Endodermal cell (in vitro differentiated cells): ENCODE results near the gene SLC2A4. TPM values are rescaled to one million over a fixed set of nuclear protein-coding genes. Genes with fewer than 3 reads are reported as not detected.
"Not testable (repeated sequence)": the region's sequence is repeated elsewhere in the genome, so short reads cannot be mapped to it uniquely, and the experiment has no call there.

ENCODE experiments used
- DNase-seq: peaks from one replicate; pipeline ENCODE4 v3.0.0-alpha.2; 2017
- H3K27ac ChIP-seq: 2 replicates; pipeline ENCODE4 v1.5.1; 2013; ENCODE audit warnings: mild to moderate bottlenecking, low read depth, low read length, moderate library complexity
- H3K27me3 ChIP-seq: 2 replicates; pipeline ENCODE4 v1.6.1; 2013; ENCODE audit warnings: mild to moderate bottlenecking, low read length, moderate library complexity; ENCODE audit not compliant: insufficient read depth, control insufficient read depth, poor library complexity, severe bottlenecking
- H3K36me3 ChIP-seq: 2 replicates; pipeline ENCODE4 v1.7.0; 2013; ENCODE audit warnings: mild to moderate bottlenecking, low read length, moderate library complexity; ENCODE audit not compliant: control insufficient read depth, insufficient read depth
- H3K4me1 ChIP-seq: one replicate; pipeline ENCODE4 v1.7.0; 2013; ENCODE audit warnings: low read length; ENCODE audit not compliant: control insufficient read depth, insufficient read depth
- H3K4me3 ChIP-seq: 2 replicates; pipeline ENCODE4 v1.5.1; 2013; ENCODE audit warnings: mild to moderate bottlenecking, low read length, moderate library complexity
- H3K9ac ChIP-seq: 2 replicates; pipeline ENCODE4 v1.6.1; 2013; ENCODE audit warnings: mild to moderate bottlenecking, low read length, moderate library complexity; ENCODE audit not compliant: poor library complexity, severe bottlenecking; ENCODE audit errors: extremely low read depth
- H3K9me3 ChIP-seq: 2 replicates; pipeline ENCODE4 v1.6.1; 2013; ENCODE audit warnings: mild to moderate bottlenecking, low read length, moderate library complexity; ENCODE audit not compliant: control insufficient read depth
- H3K27ac Mint-ChIP-seq: 2 replicates; pipeline ENCODE4 v1.8.0; 2020; ENCODE audit warnings: mixed read lengths
- H3K27me3 Mint-ChIP-seq: 2 replicates; pipeline ENCODE4 v1.8.0; 2021; ENCODE audit warnings: mild to moderate bottlenecking, mixed read lengths; ENCODE audit not compliant: insufficient read depth
- H3K36me3 Mint-ChIP-seq: 2 replicates; pipeline ENCODE4 v1.8.0; 2020; ENCODE audit warnings: low read depth, mixed read lengths
- H3K4me1 Mint-ChIP-seq: 2 replicates; pipeline ENCODE4 v1.8.0; 2020; ENCODE audit warnings: mixed read lengths
- H3K4me3 Mint-ChIP-seq: 2 replicates; pipeline ENCODE4 v1.8.0; 2020; ENCODE audit warnings: mild to moderate bottlenecking, moderate library complexity, mixed read lengths
- H3K9me3 Mint-ChIP-seq: 2 replicates; pipeline ENCODE4 v1.8.0; 2020; ENCODE audit warnings: mild to moderate bottlenecking, mixed read lengths
- WGBS, 2 experiments: methylation state at CpG; one replicate each; pipeline versions ENCODE4 v1.1.5 to v1.1.7; 2013; ENCODE audit warnings: missing lambda C conversion rate in 2 of 2, mixed read lengths in 1 of 2; ENCODE audit not compliant: insufficient coverage in 1 of 2, insufficient read length in 1 of 2; 5-methylcytosine and 5-hydroxymethylcytosine counted together
- total RNA-seq, 2 donors: library from RNA; stranded (reverse); fragmentation: NEBNext Ultra II Directional in 1 of 2; extraction: Animal tissue kit (Norgen Biotek cat#: 25700) in 1 of 2; gene quantifications; 2 replicates in 1 of 2; 3 replicates in 1 of 2; pipeline ENCODE4 v1.2.1, GENCODE V29; 2021
- TF ChIP-seq, protein P1 (sequence below): fragments of 200-600 bp; sonication (generic); conservative IDR thresholded peaks from 2 replicates; pipeline ENCODE4 v1.5.0; 2021; ENCODE audit warnings: antibody characterized with exemption, mild to moderate bottlenecking

SLC2A4 gene
- total RNA-seq, 2 donors from 2014 or later = 2.2 to 5.4 TPM

DNA sequence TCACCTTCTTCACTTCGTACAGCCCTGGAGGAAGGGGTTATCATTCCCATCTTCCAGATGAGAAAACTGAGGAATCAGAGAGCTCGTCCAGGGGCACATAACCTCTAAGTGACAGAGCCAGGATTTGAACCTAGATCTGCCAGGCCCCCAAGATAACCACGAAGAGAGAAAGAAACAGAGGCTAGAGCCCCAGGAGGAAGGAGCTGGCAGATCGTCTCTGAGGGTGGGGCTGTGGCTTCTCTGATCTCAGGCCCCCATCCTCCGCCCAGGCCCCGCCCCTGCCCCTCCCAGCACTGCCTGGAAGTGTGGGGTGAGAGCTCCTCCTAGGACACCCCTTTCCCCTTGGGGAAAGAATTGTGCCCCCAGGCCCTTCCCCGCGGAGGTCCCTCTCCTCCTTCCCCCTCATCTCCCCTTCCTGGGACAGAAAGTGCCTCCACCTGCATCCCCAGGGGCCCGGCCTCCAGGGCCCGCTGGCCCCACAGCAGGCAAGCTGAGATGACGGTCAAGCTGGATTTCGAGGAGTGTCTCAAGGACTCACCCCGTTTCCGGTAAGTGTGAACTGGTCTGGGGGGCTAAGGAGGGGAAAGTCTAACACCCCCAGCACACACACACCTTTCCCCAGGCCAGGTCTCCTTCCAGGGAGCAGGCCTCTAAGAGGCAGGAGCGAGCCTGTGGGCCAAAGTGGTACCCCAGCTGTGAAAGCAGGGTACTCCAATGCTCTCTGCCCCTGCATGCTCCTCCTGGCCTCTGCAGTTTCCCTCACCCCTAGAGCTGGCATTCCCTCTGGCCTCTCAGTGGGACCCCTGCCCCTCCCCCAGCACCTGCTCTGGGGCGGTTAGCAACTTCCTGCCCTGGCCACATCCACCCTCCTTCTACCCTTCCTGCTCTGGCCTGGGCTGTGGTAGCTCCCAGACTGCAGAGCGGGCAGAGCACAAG lies 55.0 kb downstream of the SLC2A4 start, which contains the start of gene ACAP1:
Gene ACAP1, plus strand, starts transcription at position 290 of the 936 bp plus-strand sequence. Its CDS starts 206 bp downstream, at position 496.
- H3K9me3 ChIP-seq = no peaks in the 10 kb centered on the region
- no peak within 1 kb of the TSS for H3K27ac ChIP-seq
- TF ChIP-seq, protein P1, sequence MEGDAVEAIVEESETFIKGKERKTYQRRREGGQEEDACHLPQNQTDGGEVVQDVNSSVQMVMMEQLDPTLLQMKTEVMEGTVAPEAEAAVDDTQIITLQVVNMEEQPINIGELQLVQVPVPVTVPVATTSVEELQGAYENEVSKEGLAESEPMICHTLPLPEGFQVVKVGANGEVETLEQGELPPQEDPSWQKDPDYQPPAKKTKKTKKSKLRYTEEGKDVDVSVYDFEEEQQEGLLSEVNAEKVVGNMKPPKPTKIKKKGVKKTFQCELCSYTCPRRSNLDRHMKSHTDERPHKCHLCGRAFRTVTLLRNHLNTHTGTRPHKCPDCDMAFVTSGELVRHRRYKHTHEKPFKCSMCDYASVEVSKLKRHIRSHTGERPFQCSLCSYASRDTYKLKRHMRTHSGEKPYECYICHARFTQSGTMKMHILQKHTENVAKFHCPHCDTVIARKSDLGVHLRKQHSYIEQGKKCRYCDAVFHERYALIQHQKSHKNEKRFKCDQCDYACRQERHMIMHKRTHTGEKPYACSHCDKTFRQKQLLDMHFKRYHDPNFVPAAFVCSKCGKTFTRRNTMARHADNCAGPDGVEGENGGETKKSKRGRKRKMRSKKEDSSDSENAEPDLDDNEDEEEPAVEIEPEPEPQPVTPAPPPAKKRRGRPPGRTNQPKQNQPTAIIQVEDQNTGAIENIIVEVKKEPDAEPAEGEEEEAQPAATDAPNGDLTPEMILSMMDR = no peak
- H3K36me3 Mint-ChIP-seq = no peaks in the 10 kb centered on the region
- H3K9ac ChIP-seq = no peak within 1 kb of the TSS
- peak within 1 kb of the TSS; percentile 16 for H3K27ac Mint-ChIP-seq
- H3K9me3 Mint-ChIP-seq = no peaks in the 10 kb centered on the region
- DNase-seq = peak; percentile 94
- no peaks in the 10 kb centered on the region for H3K36me3 ChIP-seq
- H3K4me1 ChIP-seq = no peaks in the 10 kb centered on the region
- 43 to 70% methylated on average over 3 to 17 of the region's 17 CpGs for whole genome bisulfite sequencing, 2 experiments
- H3K27me3 Mint-ChIP-seq = no peaks in the 10 kb centered on the region
- H3K4me1 Mint-ChIP-seq = peaks cover 10% of the 10 kb centered on the region
- no peak within 1 kb of the TSS for H3K4me3 ChIP-seq
- no peaks in the 10 kb centered on the region for H3K27me3 ChIP-seq
- H3K4me3 Mint-ChIP-seq = no peak within 1 kb of the TSS

- H3K27me3 ChIP-seq, H3K36me3 ChIP-seq, H3K4me3 Mint-ChIP-seq, H3K9ac ChIP-seq, H3K9me3 ChIP-seq, H3K4me3 ChIP-seq, H3K27me3 Mint-ChIP-seq, H3K9me3 Mint-ChIP-seq, H3K36me3 Mint-ChIP-seq, H3K27ac ChIP-seq, H3K27ac Mint-ChIP-seq, H3K4me1 ChIP-seq, DNase-seq: not testable (repeated sequence)
- peaks cover 10% of the 10 kb centered on the region for H3K4me1 Mint-ChIP-seq
- 79 to 86% methylated on average over 7 of the region's 7 CpGs for WGBS, 2 experiments
Measured at GRCh38 chr17:7337600-7337999, 56.1 kb downstream of the SLC2A4 start.

Other genes with a start within 250 kb of the SLC2A4 start
- gene SLC16A13, start 245.7 kb upstream of the SLC2A4 start, total RNA-seq = 10 to 100 TPM; 18.8 to 19.9 TPM
- gene SLC16A11, start 237.6 kb upstream of the SLC2A4 start, total RNA-seq = under 1 TPM; 0.24 to 0.44 TPM
- not detected for gene CLEC10A, start 201.5 kb upstream of the SLC2A4 start, total RNA-seq
- under 1 TPM in 1 of 2 donors, not detected in 1; 0.44 TPM for gene ASGR2, start 166.9 kb upstream of the SLC2A4 start, total RNA-seq
- gene ASGR1, start 102.3 kb upstream of the SLC2A4 start, total RNA-seq = 10 to 100 TPM in 1 of 2 donors, 1 to 10 TPM in 1; 6.8 to 14.2 TPM
- 10 to 100 TPM; 35.1 to 68.5 TPM for gene DLG4, start 61.9 kb upstream of the SLC2A4 start, total RNA-seq
- gene ACADVL, start 61.8 kb upstream of the SLC2A4 start, total RNA-seq = 100 to 1,000 TPM; 337 to 459 TPM
- 100 to 1,000 TPM in 1 of 2 donors, 10 to 100 TPM in 1; 98.2 to 116 TPM for gene DVL2, start 47.2 kb upstream of the SLC2A4 start, total RNA-seq
- gene PHF23, start 42.3 kb upstream of the SLC2A4 start, total RNA-seq = 10 to 100 TPM; 67.3 to 71.6 TPM
- 100 to 1,000 TPM; 264 to 317 TPM for gene GABARAP, start 39.3 kb upstream of the SLC2A4 start, total RNA-seq
- gene CTDNEP1, start 30.0 kb upstream of the SLC2A4 start, total RNA-seq = 100 to 1,000 TPM; 123 to 125 TPM
- gene ELP5, start 29.5 kb upstream of the SLC2A4 start, total RNA-seq = 10 to 100 TPM; 45.3 to 68.0 TPM
- 100 to 1,000 TPM; 142 to 149 TPM for gene CLDN7, start 19.2 kb upstream of the SLC2A4 start, total RNA-seq
- 10 to 100 TPM in 1 of 2 donors, 1 to 10 TPM in 1; 6.6 to 15.9 TPM for gene YBX2, start 12.9 kb downstream of the SLC2A4 start, total RNA-seq
- 100 to 1,000 TPM; 488 to 556 TPM for gene EIF5A, start 25.9 kb downstream of the SLC2A4 start, total RNA-seq
- 10 to 100 TPM; 43.6 to 47.2 TPM for gene GPS2, start 33.6 kb downstream of the SLC2A4 start, total RNA-seq
- 10 to 100 TPM; 51.3 to 52.7 TPM for gene NEURL4, start 47.6 kb downstream of the SLC2A4 start, total RNA-seq
- 1 to 10 TPM; 4.5 to 8.4 TPM for gene ACAP1, start 54.8 kb downstream of the SLC2A4 start, total RNA-seq
- gene KCTD11, start 70.4 kb downstream of the SLC2A4 start, total RNA-seq = 1 to 10 TPM; 7.1 to 8.4 TPM
- gene TMEM95, start 73.4 kb downstream of the SLC2A4 start, total RNA-seq = not detected
- gene TNK1, start 99.4 kb downstream of the SLC2A4 start, total RNA-seq = 10 to 100 TPM; 11.0 to 11.7 TPM
- 10 to 100 TPM; 21.0 to 26.2 TPM for gene PLSCR3, start 112.8 kb downstream of the SLC2A4 start, total RNA-seq
- gene TMEM256, start 122.4 kb downstream of the SLC2A4 start, total RNA-seq = 100 to 1,000 TPM; 133 to 175 TPM
- gene NLGN2, start 126.1 kb downstream of the SLC2A4 start, total RNA-seq = 100 to 1,000 TPM in 1 of 2 donors, 10 to 100 TPM in 1; 78.5 to 121 TPM
- under 1 TPM; 0.46 to 0.49 TPM for gene SPEM1, start 138.6 kb downstream of the SLC2A4 start, total RNA-seq
- not detected for gene SPEM2, start 143.9 kb downstream of the SLC2A4 start, total RNA-seq
- gene SPEM3, start 147.1 kb downstream of the SLC2A4 start, total RNA-seq = not detected
- 1 to 10 TPM; 6.5 to 8.6 TPM for gene TMEM102, start 153.7 kb downstream of the SLC2A4 start, total RNA-seq
- 1 to 10 TPM; 4.0 to 8.8 TPM for gene FGF11, start 157.8 kb downstream of the SLC2A4 start, total RNA-seq
- 10 to 100 TPM in 1 of 2 donors, 1 to 10 TPM in 1; 8.7 to 11.6 TPM for gene CHRNB1, start 163.3 kb downstream of the SLC2A4 start, total RNA-seq
- gene ZBTB4, start 197.9 kb downstream of the SLC2A4 start, total RNA-seq = 10 to 100 TPM; 18.8 to 25.5 TPM
- gene SLC35G6, start 199.7 kb downstream of the SLC2A4 start, total RNA-seq = under 1 TPM in 1 of 2 donors, not detected in 1; 0.33 TPM
- gene POLR2A, start 202.6 kb downstream of the SLC2A4 start, total RNA-seq = 100 to 1,000 TPM; 129 to 189 TPM